Measurements from ENCODE around the gene KDM5C. TPM values are rescaled to one million over a fixed set of nuclear protein-coding genes. Genes with fewer than 3 reads are reported as not detected.
A peak's percentile ranks its signal among the peaks of the same experiment; 100 is the strongest.

Gene KDM5C
- total RNA-seq, 1 experiment from 2014 or later: 89.8 TPM

GRCh38 chrX:53227224-53227765 lies 2.3 kb upstream of the KDM5C start:
- DNase-seq: no peak
- no peak for ATAC-seq
- H3K4me1 ChIP-seq (ENCODE audit: insufficient read depth, low read length): peaks cover 23% of the 10 kb centered on the region
- no peak overlapping the region for H3K4me2 ChIP-seq (ENCODE audit: low read length)
- no peaks in the 10 kb centered on the region for H3K9me2 ChIP-seq (replicated peaks; ENCODE audit: low read length)
- no peaks in the 10 kb centered on the region for H3K9me3 ChIP-seq (ENCODE audit: low read length)
- H3K9ac ChIP-seq (ENCODE audit: low read length): no peak overlapping the region
- no peaks in the 10 kb centered on the region for H3F3A ChIP-seq (ENCODE audit: low read length, unreplicated experiment)
- H3K27me3 ChIP-seq (ENCODE audit: low read length): no peaks in the 10 kb centered on the region
- TF ChIP-seq EZH2 (IDR thresholded peaks at IDR 0.05; ENCODE audit: low read length, unreplicated experiment) (no peak), CTCF (conservative IDR thresholded peaks at IDR 0.05; ENCODE audit: low read depth, low read length) (no peak), EZH2phosphoT487 (IDR thresholded peaks at IDR 0.05; ENCODE audit: borderline replicate concordance, low read length) (no peak)
- H3K36me3 ChIP-seq (ENCODE audit: low read depth, low read length): no peaks in the 10 kb centered on the region; the same call in 1 of the 2 replicates
- BruUV-seq (replicated peaks): no TSS peak
- ChIA-PET POLR2A (ENCODE audit: unreplicated experiment) (interaction anchor here (0.6 kb wide), 1 partner anchor 195 kb away, joined by 3 read pairs; the partner anchor contains the start of gene SMC1A), CTCF (no interaction called here)
- intact Hi-C loops (cut with micrococcal nuclease): no loop called here
- H3K27ac ChIP-seq (ENCODE audit: low read length): no peak overlapping the region
- H2AFZ ChIP-seq (ENCODE audit: low read length): no peak overlapping the region
- H4K20me1 ChIP-seq (ENCODE audit: low read length): peaks cover 15% of the 10 kb centered on the region
- H3K79me2 ChIP-seq (ENCODE audit: low read length): peaks cover 28% of the 10 kb centered on the region
- H3K4me3 ChIP-seq (ENCODE audit: low read length): no peak overlapping the region

DNA sequence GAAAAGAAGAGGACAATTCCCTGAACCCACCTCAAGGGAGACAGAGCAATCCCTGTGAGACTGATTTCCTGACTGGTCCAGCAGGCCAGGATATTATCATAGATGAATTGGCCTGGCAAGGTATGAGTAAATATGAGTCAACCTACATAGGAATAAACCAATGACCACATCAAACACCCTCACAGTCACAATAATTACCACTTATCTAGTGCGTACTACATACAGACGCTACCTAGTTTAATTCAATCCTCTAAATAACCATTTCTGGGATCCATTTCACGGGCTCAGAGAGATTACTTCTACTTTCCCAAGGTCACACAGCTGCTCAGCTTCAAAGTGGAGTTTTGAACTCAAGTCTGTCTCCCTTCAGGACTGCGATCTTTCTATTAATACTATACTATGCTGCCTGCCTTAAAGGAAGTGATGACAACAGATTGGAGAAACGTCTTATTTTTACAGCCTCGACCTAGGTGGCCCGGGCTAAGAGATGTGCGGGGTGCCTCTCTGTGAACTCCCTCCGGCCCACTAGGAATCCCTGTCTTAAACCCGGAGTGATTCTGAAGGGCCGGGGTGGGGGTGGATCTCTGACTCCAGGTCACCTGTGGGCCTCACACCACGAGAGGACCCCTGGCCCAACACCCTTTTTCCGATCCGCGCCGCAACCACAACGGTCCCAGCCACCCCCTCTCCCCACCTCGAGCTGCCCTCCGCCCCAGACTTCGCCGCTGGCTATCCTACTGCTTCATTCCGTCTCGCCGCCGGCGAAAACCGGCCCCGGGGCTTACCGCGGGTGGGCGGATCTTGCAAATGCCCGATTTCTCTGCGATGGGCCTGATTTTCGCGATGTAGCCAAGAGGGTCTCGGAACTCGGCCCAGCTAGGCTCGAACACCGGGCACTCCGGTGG lies 800 bp downstream of the KDM5C start:
- H3K9ac ChIP-seq (ENCODE audit: low read length): peak overlapping the region; percentile 98
- peaks cover 29% of the 10 kb centered on the region for H3K4me1 ChIP-seq (ENCODE audit: insufficient read depth, low read length)
- H3K4me3 ChIP-seq (ENCODE audit: low read length): peak overlapping the region; percentile 97
- no peaks in the 10 kb centered on the region for H3K27me3 ChIP-seq (ENCODE audit: low read length)
- ChIA-PET CTCF (no interaction called here), POLR2A (ENCODE audit: unreplicated experiment) (no interaction called here)
- H3K79me2 ChIP-seq (ENCODE audit: low read length): peaks cover 58% of the 10 kb centered on the region
- H4K20me1 ChIP-seq (ENCODE audit: low read length): peaks cover 44% of the 10 kb centered on the region
- ATAC-seq (peak; percentile 69), DNase-seq (peak; percentile 78)
- H3K36me3 ChIP-seq (ENCODE audit: low read depth, low read length): peaks cover 19% of the 10 kb centered on the region
- peak overlapping the region; percentile 92; the same call in 1 of the 2 replicates for H2AFZ ChIP-seq (ENCODE audit: low read length)
- intact Hi-C loops (cut with micrococcal nuclease): no loop called here
- no peaks in the 10 kb centered on the region for H3K9me3 ChIP-seq (ENCODE audit: low read length)
- peak overlapping the region; percentile 90 for H3K4me2 ChIP-seq (ENCODE audit: low read length)
- peak overlapping the region; percentile 76 for H3K27ac ChIP-seq (ENCODE audit: low read length)
- BruUV-seq (replicated peaks): TSS peak; percentile 93
- no peaks in the 10 kb centered on the region for H3F3A ChIP-seq (ENCODE audit: low read length, unreplicated experiment)
- no peaks in the 10 kb centered on the region for H3K9me2 ChIP-seq (replicated peaks; ENCODE audit: low read length)
- TF ChIP-seq CTCF (conservative IDR thresholded peaks at IDR 0.05; ENCODE audit: low read depth, low read length): no peak
- TF ChIP-seq EZH2 (IDR thresholded peaks at IDR 0.05; ENCODE audit: low read length, unreplicated experiment): no peak
- no peak for TF ChIP-seq EZH2phosphoT487 (IDR thresholded peaks at IDR 0.05; ENCODE audit: borderline replicate concordance, low read length)

All from PC-3 (cell line).